Measurements from ENCODE around the gene P3H1.
"Not testable (repeated sequence)": the region's sequence is repeated elsewhere in the genome, so short reads cannot be mapped to it uniquely, and the experiment has no call there.

Gene P3H1, protein sequence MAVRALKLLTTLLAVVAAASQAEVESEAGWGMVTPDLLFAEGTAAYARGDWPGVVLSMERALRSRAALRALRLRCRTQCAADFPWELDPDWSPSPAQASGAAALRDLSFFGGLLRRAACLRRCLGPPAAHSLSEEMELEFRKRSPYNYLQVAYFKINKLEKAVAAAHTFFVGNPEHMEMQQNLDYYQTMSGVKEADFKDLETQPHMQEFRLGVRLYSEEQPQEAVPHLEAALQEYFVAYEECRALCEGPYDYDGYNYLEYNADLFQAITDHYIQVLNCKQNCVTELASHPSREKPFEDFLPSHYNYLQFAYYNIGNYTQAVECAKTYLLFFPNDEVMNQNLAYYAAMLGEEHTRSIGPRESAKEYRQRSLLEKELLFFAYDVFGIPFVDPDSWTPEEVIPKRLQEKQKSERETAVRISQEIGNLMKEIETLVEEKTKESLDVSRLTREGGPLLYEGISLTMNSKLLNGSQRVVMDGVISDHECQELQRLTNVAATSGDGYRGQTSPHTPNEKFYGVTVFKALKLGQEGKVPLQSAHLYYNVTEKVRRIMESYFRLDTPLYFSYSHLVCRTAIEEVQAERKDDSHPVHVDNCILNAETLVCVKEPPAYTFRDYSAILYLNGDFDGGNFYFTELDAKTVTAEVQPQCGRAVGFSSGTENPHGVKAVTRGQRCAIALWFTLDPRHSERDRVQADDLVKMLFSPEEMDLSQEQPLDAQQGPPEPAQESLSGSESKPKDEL

DNA sequence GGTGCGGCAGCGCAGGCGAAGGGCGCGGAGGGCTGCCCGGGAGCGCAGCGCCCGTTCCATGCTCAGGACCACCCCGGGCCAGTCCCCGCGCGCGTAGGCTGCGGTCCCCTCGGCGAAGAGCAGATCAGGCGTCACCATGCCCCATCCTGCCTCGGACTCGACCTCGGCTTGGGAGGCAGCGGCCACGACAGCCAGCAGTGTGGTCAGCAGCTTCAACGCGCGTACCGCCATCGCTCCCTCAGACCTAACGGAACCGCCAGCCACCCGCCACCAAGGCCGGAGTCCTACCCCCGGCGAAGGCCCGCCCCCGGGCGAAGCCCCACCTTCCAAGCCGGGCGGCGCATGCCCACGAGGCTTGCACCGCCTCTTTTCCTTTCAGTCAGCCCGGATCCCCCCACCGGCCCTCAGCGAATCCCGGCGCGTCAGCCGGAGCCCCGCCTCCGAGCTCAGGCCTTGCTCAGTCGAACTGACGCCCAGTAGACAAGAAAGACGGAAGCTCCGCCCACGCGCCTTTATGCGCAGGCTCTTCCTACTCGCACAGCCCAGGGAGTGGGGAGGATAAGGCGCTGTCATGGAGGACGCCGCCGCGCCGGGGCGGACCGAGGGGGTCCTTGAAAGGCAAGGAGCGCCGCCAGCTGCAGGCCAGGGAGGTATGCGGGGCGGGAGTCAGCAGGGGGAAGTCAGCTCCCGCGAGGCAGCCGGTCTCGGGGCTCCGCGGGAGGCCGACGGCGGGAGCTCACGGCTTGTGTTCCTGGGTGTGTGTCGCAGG, at the start of gene P3H1, which contains the start of gene C1orf50:
Gene P3H1 (minus strand): TSS at position 288 of the 769 bp plus-strand sequence. CDS start 57 bp downstream, at position 231.
Gene C1orf50 (plus strand): TSS at position 509 of the 769 bp plus-strand sequence. CDS start 63 bp downstream, at position 572.
- peak; percentile 99 to 100 (median 100) for DNase-seq
- intact Hi-C loops (cut with DNase I) = loop anchor here (1.0 to 5.0 kb wide), 4 partner anchors 50 to 190 kb away; partner anchors contain the start of genes ERMAP, PPIH, SLC2A1 and SVBP

DNA sequence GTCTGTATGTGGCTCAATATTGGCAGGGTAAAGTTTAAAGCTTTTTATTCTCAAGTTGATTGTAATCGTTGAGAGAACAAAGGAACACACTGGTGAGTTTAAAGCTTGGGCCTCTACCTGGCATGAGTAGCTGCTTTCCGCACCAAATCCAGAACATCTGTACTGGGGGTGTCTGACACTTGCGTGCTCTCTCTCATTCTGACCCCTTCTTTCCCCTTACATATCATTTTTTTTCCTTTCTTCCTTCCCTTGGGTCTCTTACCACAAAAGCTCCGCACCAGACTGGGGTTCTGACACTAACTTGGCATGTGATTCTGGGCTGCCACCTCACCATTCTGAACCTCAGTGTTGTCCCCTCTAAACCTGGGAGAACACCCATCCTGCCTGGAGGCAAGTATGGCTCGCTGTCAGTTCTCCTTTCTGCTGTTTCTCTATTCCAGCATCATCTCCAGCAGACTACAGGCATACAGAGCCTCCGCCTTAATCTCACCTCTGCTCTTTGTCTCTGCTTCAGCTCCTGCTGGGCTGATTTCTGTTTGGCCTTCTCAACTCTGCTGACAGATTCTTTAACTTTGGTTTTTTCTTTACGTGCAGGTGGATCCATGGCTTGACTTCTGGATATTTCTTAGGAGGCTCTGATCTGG, 49.2 kb upstream of the P3H1 start:
- intact Hi-C loops (cut with DNase I) = loop anchor here (2.0 to 5.0 kb wide), 2 partner anchors 31 to 106 kb away; partner anchors contain the start of gene ZNF691
- DNase-seq = no peak

DNA sequence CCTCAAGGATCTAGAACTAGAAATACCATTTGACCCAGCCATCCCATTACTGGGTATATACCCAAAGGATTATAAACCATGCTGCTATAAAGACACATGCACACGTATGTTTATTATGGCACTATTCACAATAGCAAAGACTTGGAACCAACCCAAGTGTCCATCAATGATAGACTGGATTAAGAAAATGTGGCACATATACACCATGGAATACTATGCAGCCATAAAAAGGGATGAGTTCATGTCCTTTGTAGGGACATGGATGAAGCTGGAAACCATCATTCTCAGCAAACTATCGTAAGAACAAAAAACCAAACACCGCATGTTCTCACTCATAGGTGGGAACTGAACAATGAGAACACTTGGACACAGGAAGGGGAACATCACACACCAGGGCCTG, 48.0 kb upstream of the P3H1 start:
- intact Hi-C loops (cut with DNase I) = loop anchor here (5.0 kb wide), 1 partner anchor 107 kb away; no protein-coding TSS in a partner anchor
- DNase-seq = not testable (repeated sequence)

DNA sequence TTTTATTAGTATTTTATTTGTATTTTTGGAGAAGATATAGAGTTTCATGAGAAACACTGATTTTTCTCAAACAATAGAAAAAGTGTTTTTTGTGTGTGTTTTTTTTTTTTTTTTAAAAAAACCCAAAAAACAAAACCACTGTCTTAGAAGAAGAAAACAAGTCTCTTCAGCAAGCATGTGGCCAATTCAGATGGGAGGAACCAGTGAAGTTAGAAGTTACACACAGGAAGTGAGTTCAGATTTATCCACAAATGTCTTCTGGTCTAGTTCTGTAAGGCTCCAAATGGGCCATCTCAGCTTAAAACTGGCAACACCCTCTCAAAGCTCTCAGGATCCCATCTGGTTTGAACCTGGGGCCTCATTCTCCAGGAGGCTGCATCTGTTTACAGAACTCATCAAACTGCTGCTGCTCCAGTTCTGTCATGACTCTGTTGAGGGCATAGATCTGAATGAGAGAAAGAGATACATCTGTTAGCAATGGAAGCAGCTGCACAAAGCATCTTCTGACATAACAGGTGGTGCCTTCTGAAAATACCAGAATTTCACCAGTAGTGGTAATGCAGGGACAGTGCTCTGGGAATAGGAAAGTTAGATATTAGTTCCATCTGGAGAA, 40.3 kb upstream of the P3H1 start:
- no peak for DNase-seq
- intact Hi-C loops (cut with DNase I) = no loop called here

DNA sequence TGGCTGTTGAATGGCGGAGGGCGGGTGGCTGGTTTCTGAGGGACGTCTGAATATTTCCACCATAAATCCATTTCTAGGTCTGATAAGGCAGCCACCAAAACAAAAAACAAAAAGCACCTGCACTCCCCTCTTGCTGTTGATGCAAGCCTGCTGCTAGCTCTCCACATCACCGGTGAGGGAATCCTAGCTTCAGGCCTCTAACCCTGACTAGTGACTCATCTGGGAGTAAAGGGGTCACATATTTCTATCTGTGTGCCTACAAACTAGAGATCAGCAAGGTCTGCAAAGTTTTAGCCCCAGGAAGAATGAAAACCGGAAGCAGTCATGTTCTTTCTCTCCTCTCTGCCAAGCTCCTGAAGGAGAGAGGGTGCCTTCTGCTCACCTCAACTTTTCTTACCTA, 39.8 kb upstream of the P3H1 start:
- DNase-seq = no peak
- intact Hi-C loops (cut with DNase I) = no loop called here

DNA sequence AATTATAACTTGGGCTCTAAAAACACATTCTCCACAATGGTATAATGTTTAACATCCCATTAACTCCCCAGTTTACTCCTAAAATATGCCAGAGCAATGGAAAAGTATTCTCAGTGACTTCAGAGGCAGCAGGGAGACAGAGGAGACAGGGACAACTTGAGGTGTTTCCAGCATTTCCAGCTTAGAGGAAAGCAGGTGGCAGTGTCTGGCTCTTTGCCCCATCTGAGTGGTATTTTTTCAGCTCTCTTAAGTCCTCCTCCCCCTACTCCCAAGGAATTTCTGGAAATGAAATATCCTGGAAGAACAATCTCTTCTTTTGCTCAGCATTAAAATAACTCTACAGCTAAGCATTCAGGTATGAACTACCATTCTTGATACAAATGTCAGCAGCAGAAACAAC, 39.3 kb upstream of the P3H1 start:
- intact Hi-C loops (cut with DNase I) = no loop called here
- no peak for DNase-seq

DNA sequence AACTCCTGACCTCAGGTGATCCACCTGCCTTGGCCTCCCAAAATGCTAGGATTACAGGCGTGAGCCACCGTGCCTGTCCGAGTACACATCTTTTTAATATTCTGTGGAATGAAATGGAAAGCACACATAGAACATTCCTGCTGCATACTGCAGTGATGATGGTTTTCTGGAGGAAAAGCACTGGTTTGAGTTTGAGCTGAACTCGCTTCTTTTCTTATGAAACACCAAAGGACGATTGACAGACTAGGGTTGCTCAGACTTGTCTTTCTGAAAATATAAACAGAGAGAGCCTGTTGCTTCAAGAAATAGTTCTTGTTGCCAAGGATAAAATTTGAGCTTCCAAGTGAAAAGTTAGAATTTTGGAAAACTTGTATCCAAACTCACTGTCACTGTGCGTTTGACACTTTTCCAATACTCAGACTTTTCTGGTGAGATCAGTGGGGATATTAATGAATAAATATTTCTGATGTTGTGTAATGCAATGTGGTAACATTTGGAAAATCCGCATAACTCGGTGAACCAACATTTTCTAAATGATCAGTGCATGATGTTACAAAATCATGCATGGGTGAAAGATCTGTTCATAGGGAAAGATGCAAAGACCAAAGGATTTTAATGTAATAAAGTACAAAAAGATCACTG, 35.1 kb upstream of the P3H1 start:
- no peak for DNase-seq
- intact Hi-C loops (cut with DNase I) = no loop called here

DNA sequence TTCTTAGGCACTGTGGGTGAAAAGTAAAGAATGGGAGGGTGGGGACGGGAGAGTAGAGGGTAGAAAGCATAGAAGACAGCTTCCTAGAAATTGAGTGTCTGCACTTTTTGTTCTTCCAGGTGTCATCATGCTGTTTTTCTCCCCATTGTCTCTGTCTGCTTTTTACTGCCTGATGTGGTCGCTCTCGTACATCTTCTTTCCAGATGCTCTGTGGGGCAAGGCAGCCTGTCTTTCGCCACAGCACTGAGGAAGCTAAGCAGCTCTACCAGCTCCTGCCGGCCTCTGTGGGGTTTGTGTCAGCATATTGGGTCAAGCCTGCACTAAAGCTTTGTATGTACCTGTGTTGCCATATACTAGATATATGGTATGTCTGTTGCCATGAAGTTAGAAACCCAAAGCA, 31.2 kb upstream of the P3H1 start:
- intact Hi-C loops (cut with DNase I) = no loop called here
- DNase-seq = no peak

DNA sequence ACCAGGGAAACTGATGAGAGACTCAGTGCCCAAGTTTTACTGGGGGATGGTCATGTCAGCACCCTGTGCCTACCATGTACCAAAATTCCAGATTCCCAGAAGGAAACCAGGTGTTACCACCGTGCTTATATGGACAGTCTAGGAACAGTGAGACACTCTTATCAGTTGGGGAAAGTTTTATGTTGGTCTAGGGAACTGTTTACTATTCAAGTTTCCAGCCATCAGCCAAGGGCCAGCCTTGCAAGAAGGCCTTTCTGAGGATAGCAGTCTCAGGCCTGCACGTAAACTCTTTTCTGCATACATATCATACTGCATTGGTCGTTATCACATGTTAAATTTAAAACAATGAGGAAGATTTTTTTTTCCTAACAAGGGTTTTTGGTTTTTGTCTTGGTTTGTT, 30.6 kb upstream of the P3H1 start:
- DNase-seq = no peak
- intact Hi-C loops (cut with DNase I) = no loop called here

DNA sequence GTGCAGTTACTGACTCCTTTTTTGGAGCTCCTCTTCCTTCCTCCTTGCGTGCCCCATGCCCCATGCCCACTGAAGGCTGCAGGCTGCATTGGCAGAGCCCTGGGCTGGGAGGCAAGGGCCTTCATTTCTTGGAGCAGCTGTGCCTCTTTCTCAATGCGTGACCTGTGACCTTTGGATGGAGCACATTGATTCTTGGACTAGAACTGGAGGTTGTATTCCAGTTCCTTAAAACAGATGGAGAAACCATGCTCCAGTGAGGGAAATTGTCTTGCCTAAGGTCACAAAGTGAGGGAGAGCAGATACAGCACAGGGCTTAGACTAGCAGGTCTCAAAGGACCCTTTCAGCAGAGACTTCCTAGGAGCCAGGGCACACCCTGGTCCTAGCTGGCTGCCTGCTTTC, 27.0 kb upstream of the P3H1 start:
- no peak for DNase-seq
- intact Hi-C loops (cut with DNase I) = no loop called here

DNA sequence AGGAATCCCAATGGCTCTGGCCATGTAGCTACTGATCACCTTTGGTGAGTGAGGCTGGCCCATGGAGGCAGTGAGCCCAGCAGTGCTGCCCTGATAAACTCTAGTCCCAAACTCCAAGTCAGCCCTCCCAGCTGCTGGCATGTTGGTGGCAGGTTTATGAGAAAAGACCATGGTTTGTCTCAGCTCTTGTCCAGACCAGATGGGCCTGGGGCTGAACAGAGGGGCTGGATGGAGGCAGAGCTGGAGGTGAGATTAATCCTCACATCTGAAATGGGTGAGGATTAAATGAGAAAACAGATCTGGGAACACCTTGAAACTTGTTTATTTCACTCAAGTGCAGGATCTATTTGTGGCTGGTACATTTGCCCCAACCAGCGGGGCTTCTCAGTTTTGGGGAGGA, 21.2 kb upstream of the P3H1 start:
- no peak for DNase-seq
- intact Hi-C loops (cut with DNase I) = no loop called here

DNA sequence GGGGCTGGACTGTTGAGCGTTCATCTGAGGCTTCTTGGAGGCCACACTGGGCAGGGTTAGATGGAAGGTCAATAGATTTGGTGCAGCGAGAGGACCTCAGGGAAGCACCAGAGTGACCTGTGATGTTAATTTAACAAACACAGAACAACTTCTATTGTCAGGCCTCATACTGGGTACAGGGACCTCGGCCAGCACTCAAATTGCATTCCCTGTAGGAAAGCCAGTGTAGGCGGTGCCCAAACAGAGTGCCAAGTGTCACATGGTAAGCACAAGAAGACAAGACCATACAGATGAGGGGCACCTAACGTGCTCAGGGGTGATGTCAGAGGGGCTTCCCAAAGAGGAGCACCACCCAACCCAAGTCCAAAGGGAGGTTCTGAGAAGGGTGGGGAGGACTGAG, 19.3 kb upstream of the P3H1 start:
- intact Hi-C loops (cut with DNase I) = no loop called here
- DNase-seq = no peak

DNA sequence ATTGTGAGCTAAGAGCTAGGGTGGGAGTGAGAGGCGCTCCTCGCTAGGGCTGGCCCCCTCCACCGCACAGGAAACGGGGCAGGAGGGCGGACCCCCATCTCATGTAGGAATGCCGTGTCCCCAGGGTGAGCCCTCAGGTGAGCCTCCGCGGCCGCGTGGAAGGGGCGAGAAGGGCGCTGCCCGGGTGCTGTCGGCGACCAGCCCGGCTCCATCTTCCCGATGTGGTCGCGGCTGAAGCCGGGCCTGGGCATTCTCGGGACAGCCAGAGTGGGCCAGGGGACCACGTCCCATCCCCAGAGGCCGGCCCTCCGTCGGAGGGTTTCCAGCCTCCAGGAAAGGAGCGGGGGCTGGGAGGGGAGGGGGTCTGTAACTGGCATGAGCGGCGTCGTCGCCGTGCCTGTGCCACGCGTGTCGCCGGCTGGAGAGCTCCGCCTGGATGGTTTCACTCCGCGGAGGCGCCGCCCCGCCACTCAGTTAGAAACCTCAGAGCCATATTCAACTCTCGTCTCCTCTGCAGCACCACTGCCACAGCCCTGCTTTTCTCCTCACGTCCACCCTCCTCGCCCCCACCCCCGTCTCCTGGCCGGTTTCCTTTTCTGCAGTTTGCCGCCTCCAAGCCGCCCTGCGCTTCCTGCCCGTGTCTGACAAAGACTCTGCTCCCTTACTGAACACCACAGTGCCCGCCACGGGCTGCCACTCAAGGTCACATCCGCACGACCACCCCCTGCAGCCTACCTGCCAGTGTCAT, 18.3 kb upstream of the P3H1 start, which contains the start of gene TMEM269:
Gene TMEM269 (plus strand): TSS at position 46 of the 748 bp plus-strand sequence. CDS start 4,903 bp downstream, outside the sequence.
- intact Hi-C loops (cut with DNase I) = no loop called here
- DNase-seq = peak in 9 of 10 donors; percentile 32 to 91 (median 42)

DNA sequence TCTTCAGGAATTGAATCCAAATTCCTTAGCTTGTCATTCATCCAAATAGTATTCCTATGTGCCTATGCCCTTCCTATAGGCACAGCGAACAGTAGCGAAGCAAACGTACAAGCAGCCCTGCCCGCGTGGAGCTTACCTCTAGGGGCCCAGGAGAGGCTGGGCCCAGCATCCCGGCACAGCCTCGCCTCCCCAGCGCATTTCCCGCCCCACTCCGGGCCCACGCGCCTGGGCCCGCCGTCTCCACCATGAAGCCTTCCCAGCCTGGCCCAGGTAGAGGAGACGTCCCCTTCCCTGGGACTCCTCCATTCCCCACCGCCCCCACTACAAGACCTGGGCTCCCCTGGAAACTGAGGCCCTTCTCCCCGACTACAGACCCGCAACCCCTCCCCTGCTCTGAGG, 17.7 kb upstream of the P3H1 start:
- intact Hi-C loops (cut with DNase I) = no loop called here

DNA sequence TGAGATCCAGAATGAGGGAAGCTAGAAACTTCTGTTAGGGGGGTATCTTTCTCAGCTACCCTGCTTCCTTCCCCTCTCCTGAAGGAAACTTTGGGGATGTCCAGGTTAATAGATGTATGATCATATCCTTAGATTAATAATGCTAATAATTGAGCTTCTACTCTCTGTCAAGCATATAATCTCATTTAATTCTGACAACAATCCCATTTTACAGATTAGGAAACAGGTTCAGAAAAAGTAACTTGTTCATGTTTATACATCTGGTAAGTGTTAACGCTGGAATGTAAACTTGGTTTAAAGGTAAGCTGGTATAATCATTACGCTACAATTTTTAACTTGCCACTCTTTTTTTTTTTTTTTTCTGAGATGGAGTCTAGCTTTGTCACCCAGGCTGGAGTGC, 16.3 kb upstream of the P3H1 start:
- DNase-seq = no peak
- intact Hi-C loops (cut with DNase I) = no loop called here

More for the DNA sequence above, 17.7 kb upstream of the P3H1 start:
- no peak for DNase-seq

DNA sequence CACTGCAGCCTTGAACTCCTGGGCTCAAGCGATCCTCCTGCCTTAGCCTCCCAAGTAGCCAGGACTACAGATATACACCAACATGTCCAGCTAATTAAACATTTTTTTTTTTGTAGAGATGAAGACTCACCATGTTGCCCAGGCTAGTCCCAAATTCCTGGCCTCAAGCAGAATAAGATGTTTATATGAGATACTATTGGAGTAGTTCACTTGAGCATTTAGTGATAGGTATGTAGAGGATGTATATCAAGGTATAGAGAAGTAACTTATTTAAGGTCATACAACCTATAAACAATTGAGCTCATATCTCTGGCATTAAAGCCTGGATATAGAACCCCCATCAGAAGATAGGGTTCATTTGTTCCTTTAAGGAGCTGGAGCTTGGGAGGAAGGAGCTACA, 13.3 kb upstream of the P3H1 start:
- intact Hi-C loops (cut with DNase I) = no loop called here

DNA sequence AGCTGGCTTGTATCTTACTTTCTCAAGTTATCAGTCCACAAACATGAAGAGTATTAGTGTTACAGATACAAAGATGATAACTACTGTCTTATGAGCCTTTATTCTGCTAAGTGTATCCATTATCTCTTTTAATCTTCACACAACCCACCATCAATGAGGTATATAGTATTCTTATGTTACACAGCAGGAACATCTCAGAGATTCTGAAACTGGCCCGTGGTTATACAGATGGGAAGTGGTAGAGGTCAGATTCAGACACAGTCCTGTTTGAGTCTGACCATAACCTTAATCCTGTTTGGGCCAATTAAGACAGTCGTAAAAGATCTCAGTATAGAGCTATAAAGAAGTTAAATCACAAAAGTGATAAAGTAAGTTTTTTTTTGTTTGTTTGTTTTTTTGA, 12.9 kb upstream of the P3H1 start:
- intact Hi-C loops (cut with DNase I) = no loop called here
- no peak for DNase-seq

More for the DNA sequence above, 13.3 kb upstream of the P3H1 start:
- no peak for DNase-seq

DNA sequence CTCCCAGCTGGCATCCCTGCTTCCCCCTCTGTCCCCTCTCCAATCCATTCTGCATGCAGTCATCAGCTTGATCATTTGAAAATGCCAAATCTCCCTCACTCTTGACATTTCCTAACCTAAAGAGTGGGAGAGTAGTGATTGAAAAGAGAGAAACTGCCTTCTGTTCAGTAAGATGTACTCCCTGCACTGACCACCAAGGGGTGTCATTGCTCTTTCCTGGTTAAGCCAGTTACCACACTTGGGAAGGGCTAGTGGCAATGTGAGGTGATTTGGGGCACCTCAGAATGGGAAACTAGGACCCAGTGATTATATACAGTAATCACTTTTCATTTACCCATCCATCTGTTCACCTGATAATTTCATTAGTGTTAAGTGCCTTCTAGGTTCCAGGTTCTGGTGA, 11.0 kb upstream of the P3H1 start:
- peak in 3 of 10 donors; percentile 32 to 54 (median 47) for DNase-seq
- intact Hi-C loops (cut with DNase I) = loop anchor here (1.0 kb wide), 1 partner anchor 295 kb away; no protein-coding TSS in a partner anchor
